Endothelial cell of umbilical vein (primary cell): ENCODE results near the gene NAV3. TPM values are rescaled to one million over a fixed set of nuclear protein-coding genes. Genes with fewer than 3 reads are reported as not detected.

Experiments
- BruUV-seq: library from RNA; stranded (reverse); fragments of 400-500 nt; replicated peaks from 2 replicates; lab custom pipeline; 2021; lab: Mats Ljungman, UMichigan
- CTCF ChIA-PET: fragments of 300-600, 350-600 bp; sonication (Branson Sonifier 250); formaldehyde crosslinking; loops from one replicate; lab custom pipeline; 2021; ENCODE audit warnings: antibody characterized with exemption, inconsistent platforms; lab: Charles Lee
- POLR2A ChIA-PET: fragments of 300-600, 350-600 bp; sonication (Branson Sonifier 250); formaldehyde crosslinking; loops from one replicate; lab custom pipeline; 2021; ENCODE audit warnings: antibody characterized with exemption, inconsistent platforms; lab: Charles Lee
- DNase-seq: peaks from one replicate; pipeline ENCODE4 v3.0.0-alpha.2; 2011; ENCODE audit warnings: low read depth, low spot score
- FAIRE-seq: peaks from 2 replicates; lab custom pipeline; 2011; peaks lifted over from hg19 to GRCh38; lab: Jason Lieb, UNC
- H2AFZ ChIP-seq: 2 replicates; pipeline ENCODE4 v1.6.0; 2012; ENCODE audit warnings: low read depth, low read length, control low read depth, inconsistent platforms
- H3K27ac ChIP-seq: 2 replicates; pipeline ENCODE4 v1.5.1; 2011; ENCODE audit warnings: low read depth, mild to moderate bottlenecking, control low read depth, low read length, moderate library complexity; ENCODE audit not compliant: insufficient read depth
- H3K27me3 ChIP-seq, 2 experiments: 2 replicates each; pipeline versions ENCODE4 v1.6.0 to v1.6.1; 2011; ENCODE audit warnings: low read length in 2 of 2, mixed read lengths in 1 of 2; ENCODE audit not compliant: control insufficient read depth in 2 of 2, insufficient read depth in 2 of 2
- H3K36me3 ChIP-seq, 2 experiments: 2 replicates in 1 of 2; 3 replicates in 1 of 2; pipeline ENCODE4 v1.5.1; 2011; ENCODE audit warnings: low read length in 2 of 2, mild to moderate bottlenecking in 1 of 2, moderate library complexity in 1 of 2; ENCODE audit not compliant: control insufficient read depth in 2 of 2, insufficient read depth in 2 of 2; ENCODE audit errors: extremely low read depth in 1 of 2
- H3K4me1 ChIP-seq: 3 replicates; pipeline ENCODE4 v1.5.1; 2011; ENCODE audit warnings: mild to moderate bottlenecking, low read length; ENCODE audit not compliant: control insufficient read depth, insufficient read depth; ENCODE audit errors: extremely low read depth
- H3K4me2 ChIP-seq: 2 replicates; pipeline ENCODE4 v1.6.1; 2011; ENCODE audit warnings: low read length, control low read depth, mixed read lengths; ENCODE audit not compliant: insufficient read depth
- H3K4me3 ChIP-seq, 3 experiments: fragments of 200-600 bp in 1 of 3; sonication (generic), shearing (Covaris generic) in 1 of 3; replicated peaks in 1 of 3; 2 replicates each; pipeline ENCODE4 v1.5.1; 2011 to 2016; ENCODE audit warnings: control low read depth in 3 of 3, low read length in 3 of 3, mild to moderate bottlenecking in 2 of 3, inconsistent platforms in 1 of 3, low read depth in 1 of 3, moderate library complexity in 1 of 3; ENCODE audit not compliant: insufficient read depth in 1 of 3
- H3K79me2 ChIP-seq: 2 replicates; pipeline ENCODE4 v1.6.0; 2012; ENCODE audit warnings: low read length, inconsistent platforms; ENCODE audit not compliant: control insufficient read depth, insufficient read depth
- H3K9ac ChIP-seq: replicated peaks from 2 replicates; pipeline ENCODE3; 2011; ENCODE audit warnings: low read length, control low read depth; ENCODE audit not compliant: insufficient read depth; ENCODE audit errors: extremely low read depth
- H3K9me1 ChIP-seq: replicated peaks from 3 replicates; pipeline ENCODE4 v1.6.0; 2011; ENCODE audit warnings: mild to moderate bottlenecking, low read length; ENCODE audit not compliant: control insufficient read depth, insufficient read depth; ENCODE audit errors: extremely low read depth
- H3K9me3 ChIP-seq: replicated peaks from 2 replicates; pipeline ENCODE4 v1.5.1; 2012; ENCODE audit warnings: low read length, inconsistent platforms; ENCODE audit not compliant: control insufficient read depth, insufficient read depth
- H4K20me1 ChIP-seq: replicated peaks from 2 replicates; pipeline ENCODE3; 2011; ENCODE audit warnings: mild to moderate bottlenecking, low read length; ENCODE audit not compliant: control insufficient read depth, insufficient read depth; ENCODE audit errors: extremely low read depth
- EZH2 ChIP-seq: IDR thresholded peaks from 2 replicates; pipeline ENCODE4 v1.6.1; 2012; ENCODE audit warnings: borderline replicate concordance, low read depth, mild to moderate bottlenecking, moderate library complexity, low read length, inconsistent platforms; ENCODE audit not compliant: severe bottlenecking
- FOS ChIP-seq: IDR thresholded peaks from 2 replicates; pipeline ENCODE4 v1.6.1; 2011; ENCODE audit warnings: mild to moderate bottlenecking, low read length, moderate library complexity, borderline replicate concordance; ENCODE audit not compliant: insufficient read depth
- JUN ChIP-seq: IDR thresholded peaks from 2 replicates; pipeline ENCODE4 v1.6.1; 2011; ENCODE audit warnings: borderline replicate concordance, low read depth; ENCODE audit not compliant: insufficient read length, insufficient read depth
- MAX ChIP-seq: IDR thresholded peaks from 2 replicates; pipeline ENCODE4 v1.6.1; 2011; ENCODE audit not compliant: insufficient read depth, insufficient read length
- MYC ChIP-seq: IDR thresholded peaks from one replicate; pipeline ENCODE4 v1.6.1; 2011; ENCODE audit warnings: mild to moderate bottlenecking, low read depth, low read length
- POLR2AphosphoS5 ChIP-seq: IDR thresholded peaks from 2 replicates; pipeline ENCODE4 v1.6.1; 2012; ENCODE audit warnings: low read depth, mild to moderate bottlenecking, control low read depth, low read length, moderate library complexity; ENCODE audit not compliant: insufficient read depth
- dilution Hi-C: fragments of 300-500 bp; cut with MboI; formaldehyde crosslinking; loops from one replicate; pipeline ENCODE4 v1.15.0; 2019; ENCODE audit warnings: low sequenced_read_pairs; ENCODE audit not compliant: extremely low pct_ligation_motif_present
- intact Hi-C: fragments of 100-400 bp; cut with micrococcal nuclease; formaldehyde crosslinking; loops from one replicate; pipeline ENCODE4 v1.10.0; 2022
- polyA plus RNA-seq, 4 experiments: library from polyadenylated mRNA; depleted of rRNA in 3 of 4; stranded (reverse) in 3 of 4; unstranded in 1 of 4; fragments of >200 nt; gene quantifications; 2 replicates each; pipeline versions ENCODE4 v1.2.1 to v1.2.3, GENCODE V29; 2011 to 2012; ENCODE audit warnings: missing spikeins in 1 of 4
- total RNA-seq: library from RNA; stranded (reverse); gene quantifications from 2 replicates; pipeline ENCODE4 v1.2.3, GENCODE V29; 2021
- TF ChIP-seq, protein P1 (sequence below), 2 donors: IDR thresholded peaks; 1 replicate in 1 of 2; 2 replicates in 1 of 2; pipeline ENCODE4 v1.5.1; 2011; ENCODE audit warnings: low read length in 2 of 2, mild to moderate bottlenecking in 2 of 2, moderate library complexity in 2 of 2, control low read depth in 1 of 2, inconsistent platforms in 1 of 2, low read depth in 1 of 2; ENCODE audit not compliant: insufficient read depth in 1 of 2; ENCODE audit errors: extremely low read depth in 1 of 2

Gene NAV3
- total and polyA plus RNA-seq, 2 donors (not counting 3 experiments of a cell fraction or from before 2014, with no cell fraction given): 6.7 to 40.1 TPM

GRCh38 chr12:78191611-78192010 is 360.9 kb downstream of the NAV3 start:
- TF ChIP-seq MYC: no peak
- no peak for TF ChIP-seq POLR2AphosphoS5
- no peak for TF ChIP-seq EZH2
- no peak for TF ChIP-seq JUN
- TF ChIP-seq FOS: no peak
- no peak for TF ChIP-seq MAX
- TF ChIP-seq, protein P1, sequence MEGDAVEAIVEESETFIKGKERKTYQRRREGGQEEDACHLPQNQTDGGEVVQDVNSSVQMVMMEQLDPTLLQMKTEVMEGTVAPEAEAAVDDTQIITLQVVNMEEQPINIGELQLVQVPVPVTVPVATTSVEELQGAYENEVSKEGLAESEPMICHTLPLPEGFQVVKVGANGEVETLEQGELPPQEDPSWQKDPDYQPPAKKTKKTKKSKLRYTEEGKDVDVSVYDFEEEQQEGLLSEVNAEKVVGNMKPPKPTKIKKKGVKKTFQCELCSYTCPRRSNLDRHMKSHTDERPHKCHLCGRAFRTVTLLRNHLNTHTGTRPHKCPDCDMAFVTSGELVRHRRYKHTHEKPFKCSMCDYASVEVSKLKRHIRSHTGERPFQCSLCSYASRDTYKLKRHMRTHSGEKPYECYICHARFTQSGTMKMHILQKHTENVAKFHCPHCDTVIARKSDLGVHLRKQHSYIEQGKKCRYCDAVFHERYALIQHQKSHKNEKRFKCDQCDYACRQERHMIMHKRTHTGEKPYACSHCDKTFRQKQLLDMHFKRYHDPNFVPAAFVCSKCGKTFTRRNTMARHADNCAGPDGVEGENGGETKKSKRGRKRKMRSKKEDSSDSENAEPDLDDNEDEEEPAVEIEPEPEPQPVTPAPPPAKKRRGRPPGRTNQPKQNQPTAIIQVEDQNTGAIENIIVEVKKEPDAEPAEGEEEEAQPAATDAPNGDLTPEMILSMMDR (IDR thresholded peaks at IDR 0.05; ENCODE audit: extremely low read depth in 1 of 2, insufficient read depth in 1 of 2, low read depth in 1 of 2, low read length in 2 of 2): no peak
- intact Hi-C loops: no loop called here
- POLR2A ChIA-PET: no interaction called here
- CTCF ChIA-PET: no interaction called here
- Histone ChIP-seq H3K4me3 (no peak overlapping the region), H3K4me2 (no peak overlapping the region), H4K20me1 (no peaks in the 10 kb centered on the region), H2AFZ (no peak overlapping the region), H3K9me1 (peaks cover 2% of the 10 kb centered on the region), H3K9ac (no peak overlapping the region), H3K27me3 (no peaks in the 10 kb centered on the region), H3K79me2 (no peaks in the 10 kb centered on the region), H3K27ac (no peak overlapping the region), H3K9me3 (no peaks in the 10 kb centered on the region), H3K36me3 (peaks cover 0 to 4% of the 10 kb centered on the region in 2 experiments), H3K4me1 (peaks cover 17% of the 10 kb centered on the region)
- BruUV-seq: no TSS peak
- dilution Hi-C loops: no loop called here
- DNase-seq (no peak), FAIRE-seq (no peak)
